HG03342 (cell line): ENCODE data around the gene ATP13A1.
"Not testable (repeated sequence)": the region's sequence is repeated elsewhere in the genome, so short reads cannot be mapped to it uniquely, and the experiment has no call there.

Experiments
- ATAC-seq: cut with Tn5 transposase; IDR thresholded peaks from one replicate; pipeline ENCODE4 v1.9.1; 2021; ENCODE audit warnings: mild to moderate bottlenecking, moderate library complexity; ENCODE audit not compliant: unreplicated experiment

The ATP13A1 gene

DNA sequence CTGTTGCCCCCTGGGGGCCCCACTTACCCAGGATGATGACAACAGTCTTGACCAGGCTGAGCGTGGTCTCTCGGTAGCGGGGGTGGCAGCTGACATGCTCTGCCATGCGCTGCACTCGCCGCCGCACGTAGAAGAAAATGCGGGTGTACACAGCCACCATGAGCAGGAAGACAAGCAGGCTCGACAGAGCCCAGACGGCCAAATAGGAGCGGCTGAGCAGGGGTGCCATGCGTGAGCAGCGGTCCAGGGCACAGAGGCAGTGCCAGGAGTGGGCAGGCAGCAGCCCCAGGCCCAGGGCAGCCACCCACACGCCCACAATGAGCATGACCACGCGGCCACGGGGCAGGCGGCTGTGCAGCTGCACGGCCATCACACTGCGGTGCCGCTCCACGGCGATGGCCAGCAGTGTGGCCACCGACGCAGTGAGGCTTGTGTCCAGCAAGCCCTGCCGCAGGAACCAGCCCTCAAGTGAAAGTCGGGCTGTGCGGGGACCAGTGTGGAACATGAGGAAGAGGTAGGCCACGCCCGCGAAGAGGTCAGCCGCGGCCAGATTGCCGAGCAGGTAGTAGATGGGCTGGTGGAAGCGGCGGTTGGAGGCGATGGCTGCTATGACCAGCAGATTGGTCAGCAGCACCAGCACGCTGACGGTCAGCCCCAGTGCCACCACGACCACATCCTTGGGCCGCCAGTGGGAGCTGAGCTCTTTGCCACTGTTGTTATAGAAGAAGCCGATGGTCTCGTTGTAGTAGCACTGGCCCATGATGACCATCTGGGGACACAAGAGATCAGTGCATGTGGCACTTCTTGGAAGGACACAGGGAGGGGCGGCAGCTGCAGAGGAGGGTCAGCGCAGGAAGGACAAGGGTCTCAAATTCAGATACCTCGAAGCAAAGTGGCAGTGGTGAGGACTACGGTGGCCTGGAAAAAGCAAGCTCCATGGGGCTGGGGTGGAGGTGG is 36.7 kb downstream of the ATP13A1 start:
- no peak for ATAC-seq

DNA sequence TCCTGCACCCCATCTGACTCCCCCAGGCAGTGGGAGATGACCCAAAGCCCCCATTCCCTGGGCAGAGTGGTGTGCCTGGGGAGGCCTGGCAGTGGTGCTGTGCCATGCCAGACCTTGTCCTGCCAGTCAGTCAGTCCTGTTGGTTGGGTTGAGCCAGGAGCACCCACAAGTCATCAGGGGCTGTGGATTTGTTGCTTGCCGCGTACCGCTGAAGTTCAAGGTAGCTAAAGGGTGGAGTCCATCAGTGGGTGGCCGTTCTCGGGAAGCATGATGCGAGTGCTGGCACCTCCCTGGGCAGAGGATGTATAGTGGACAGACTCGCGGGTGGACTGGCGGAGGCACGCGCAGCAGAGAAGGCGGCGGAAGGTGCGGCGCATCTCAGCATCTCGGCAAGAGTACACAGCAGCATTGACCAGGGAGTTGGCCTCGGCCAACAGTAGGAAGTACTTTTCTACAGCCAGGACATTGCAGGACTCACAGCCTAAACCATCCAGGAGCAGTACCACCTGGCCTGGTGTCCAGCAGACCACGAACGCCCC is 39.4 kb downstream of the ATP13A1 start:
- ATAC-seq = no peak

DNA sequence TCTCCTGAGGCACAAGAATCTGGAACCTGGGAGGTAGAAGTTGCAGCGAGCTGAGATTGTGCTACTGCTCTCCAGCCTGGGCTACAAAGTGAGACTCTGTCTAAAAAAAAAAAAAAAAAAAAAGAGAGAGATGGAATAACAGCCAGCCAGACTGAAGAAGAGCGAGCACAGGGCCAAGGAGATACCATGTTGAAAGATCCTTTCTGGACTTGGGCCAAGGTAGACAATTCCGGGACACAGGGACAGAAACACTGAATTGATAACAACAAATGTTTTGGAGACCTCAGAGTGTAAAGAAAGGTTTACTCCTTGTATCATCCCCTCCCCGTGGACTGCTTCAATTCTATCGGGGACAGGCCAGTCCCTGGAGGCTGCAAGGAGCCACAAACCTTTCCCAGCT is 40.1 kb downstream of the ATP13A1 start:
- no peak for ATAC-seq

DNA sequence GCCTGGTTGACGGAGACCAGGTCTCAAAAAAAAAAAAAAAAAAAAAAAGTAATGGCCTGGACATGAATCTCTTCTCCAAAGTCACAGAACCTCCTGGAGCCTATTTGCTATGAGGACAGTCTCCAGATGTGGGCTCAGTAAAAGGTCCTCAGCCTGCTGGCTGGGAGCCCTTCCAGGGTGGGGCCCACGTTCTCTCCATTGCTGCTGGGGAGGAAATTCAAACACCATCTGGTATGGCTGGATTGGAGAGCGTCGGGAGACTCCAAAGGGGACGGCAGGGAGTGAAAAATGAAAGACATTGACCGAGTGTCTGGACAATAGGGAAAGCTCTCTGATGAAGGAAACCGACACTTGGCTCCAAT is 43.6 kb downstream of the ATP13A1 start:
- no peak for ATAC-seq

DNA sequence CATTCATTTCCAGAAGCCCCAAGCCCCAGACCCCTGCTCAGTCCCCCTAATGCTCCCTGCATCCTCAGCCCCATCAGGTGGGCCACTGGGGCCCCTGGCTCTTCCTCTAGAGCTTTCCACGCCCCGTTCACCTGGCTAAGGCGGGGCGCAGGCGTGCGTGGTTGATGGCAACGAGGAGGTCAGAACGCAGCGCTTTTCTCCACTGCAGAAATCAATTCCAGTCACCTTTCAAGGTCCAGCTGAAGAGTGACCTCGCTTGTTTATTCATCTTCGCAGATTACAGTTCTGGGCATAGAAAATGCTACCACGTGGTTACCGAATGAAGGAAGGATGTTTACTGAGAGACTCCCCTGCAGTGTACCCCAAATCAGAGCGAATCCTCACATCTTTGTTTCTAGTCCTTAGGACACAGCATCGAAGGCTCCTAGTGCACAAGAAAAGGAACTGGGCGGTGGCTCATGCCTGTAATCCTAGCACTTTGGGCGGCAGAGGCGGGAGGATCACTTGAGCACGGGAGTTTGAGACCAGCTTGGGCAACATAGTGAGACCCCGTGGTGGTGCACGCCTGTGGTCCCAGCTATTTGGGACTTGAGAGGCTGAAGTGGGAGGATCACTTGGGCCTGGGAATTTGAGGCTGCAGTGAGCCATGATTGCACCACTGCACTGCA is 44.2 kb downstream of the ATP13A1 start:
- no peak for ATAC-seq

DNA sequence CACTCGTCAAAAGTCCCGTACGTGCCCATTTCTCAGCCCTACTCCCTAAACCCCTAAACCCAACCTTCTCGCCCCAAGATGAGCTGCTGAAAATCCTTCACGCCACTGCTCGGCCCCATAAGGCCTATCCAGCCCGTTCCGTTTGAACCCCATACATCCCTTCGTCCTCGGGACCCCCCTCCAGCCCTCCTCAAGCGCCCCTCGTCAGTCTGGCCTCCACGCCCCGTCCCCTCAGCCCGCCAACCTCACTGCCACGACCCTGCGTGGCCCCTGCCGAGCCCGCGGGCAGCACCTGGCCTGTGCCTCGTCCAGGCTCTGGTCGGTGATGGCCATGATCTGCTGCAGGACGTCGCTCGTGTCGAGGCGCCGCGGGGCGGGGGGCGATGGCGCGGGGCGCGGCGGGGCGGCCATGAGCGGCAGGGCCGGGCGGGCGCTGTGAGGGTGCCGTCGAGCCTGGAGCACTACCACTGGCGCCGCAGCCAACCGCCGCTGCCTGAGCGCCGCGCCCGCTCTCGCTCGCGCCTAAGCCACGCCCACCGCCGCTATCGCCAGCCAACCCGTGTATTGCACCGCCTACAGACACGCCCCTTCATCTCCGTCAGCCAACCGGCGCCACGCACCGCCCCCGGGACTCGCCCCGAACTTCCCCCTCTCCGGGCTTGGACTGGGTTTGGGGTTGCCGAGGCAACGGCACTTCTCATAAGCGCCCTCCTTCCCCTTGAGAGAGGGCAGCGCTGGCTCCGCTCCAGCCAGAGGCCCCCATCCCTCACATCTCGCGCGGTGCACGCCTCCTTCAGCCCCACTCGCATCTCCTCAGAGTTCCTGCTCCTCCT is 45.0 kb downstream of the ATP13A1 start, which contains the start of gene PBX4:
TSS of gene PBX4 (minus strand) at position 469 of the 833 bp plus-strand sequence. CDS start at position 411, 58 bp downstream.
- peak; percentile 93 for ATAC-seq

DNA sequence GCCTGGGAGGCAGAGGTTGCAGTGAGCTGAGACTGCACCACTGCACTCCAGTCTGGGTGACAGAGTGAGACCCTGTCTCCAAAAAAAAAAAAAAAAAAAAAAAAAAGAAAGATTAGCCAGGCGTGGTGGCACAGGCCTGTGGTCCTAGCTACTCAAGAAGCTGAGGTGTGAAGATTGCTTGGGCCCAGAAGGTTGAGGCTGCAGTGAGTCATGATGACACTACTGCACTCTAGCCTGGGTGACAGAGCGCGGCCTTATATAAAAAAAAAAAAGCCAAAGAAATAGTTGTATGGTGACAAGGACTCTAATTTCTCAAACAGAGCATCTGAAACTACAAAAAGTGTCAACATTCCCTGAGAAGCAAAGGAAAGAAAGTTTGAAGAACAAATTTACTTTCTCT is 48.4 kb downstream of the ATP13A1 start:
- ATAC-seq = no peak

DNA sequence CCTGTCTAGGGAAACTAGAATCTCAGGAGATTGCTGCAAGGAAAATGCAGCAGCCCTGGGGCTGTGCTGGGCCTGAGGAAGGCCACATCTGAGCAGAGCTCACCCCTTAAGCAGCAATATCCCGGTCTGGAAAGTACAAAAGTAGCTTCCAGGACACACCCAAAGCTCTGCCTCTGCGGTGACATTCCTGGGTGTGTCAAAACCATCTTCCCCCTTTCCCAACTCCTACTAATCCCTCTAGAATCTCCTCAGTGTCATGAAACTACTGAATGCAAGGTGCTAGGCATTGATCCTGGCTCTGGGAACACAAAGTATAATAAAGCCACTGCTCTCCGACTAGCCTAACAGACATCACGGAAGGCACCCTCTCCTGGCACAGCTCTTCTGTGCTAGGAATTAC is 50.0 kb downstream of the ATP13A1 start:
- no peak for ATAC-seq

DNA sequence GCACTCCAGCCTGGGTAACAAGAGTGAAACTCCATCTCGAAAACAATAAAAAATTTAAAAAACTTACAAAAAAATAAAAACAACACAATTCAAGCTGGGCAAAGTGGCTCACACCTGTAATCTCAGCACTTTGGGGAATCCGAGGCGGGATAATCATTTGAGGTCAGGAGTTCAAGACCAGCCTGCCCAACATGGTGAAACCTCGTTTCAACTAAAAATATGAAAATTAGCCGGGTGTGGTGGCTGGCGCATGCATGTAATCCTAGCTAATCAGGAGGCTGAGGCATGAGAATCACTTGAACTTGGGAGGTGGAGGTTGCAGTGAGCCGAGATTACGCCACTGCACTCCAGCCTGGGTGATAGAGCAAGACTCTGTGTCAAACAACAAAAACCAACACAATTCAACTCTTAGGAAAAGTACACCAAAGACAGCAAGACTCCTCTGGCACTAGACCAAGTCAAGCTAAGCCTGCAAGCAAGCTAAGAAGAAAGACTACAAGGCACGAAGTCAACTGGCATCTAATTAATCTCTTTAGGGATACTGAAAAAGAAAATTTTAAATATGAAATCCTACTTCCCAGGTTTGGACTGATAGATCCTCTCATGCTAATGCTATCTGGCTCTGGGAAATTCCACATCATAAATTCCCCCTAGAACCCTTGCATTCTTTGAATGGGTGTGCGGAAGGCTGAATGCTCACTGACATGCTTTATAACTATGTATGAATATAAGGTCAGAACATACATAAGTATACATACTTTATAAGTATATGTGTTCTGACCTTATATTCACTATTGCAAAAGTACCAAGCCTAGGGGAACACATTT is 52.9 kb downstream of the ATP13A1 start:
- ATAC-seq = no peak

DNA sequence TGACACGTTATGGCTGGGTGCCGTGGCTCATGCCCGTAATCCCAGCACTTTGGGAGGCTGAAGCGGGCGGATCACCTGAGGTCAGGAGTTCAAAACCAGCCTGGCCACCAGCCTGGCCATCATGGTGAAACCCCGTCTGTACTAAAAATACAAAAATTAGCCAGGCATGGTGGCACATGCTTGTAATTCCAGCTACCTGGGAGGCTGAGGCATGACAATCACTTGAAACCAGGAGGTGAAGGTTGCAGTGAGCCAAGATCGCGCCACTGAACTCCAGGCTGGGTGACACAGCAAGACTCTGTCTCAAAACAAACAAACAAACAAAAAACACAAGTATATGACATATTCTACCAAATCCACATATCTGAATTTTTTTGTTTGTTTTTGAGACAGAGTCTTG is 56.8 kb downstream of the ATP13A1 start:
- not testable (repeated sequence) for ATAC-seq

DNA sequence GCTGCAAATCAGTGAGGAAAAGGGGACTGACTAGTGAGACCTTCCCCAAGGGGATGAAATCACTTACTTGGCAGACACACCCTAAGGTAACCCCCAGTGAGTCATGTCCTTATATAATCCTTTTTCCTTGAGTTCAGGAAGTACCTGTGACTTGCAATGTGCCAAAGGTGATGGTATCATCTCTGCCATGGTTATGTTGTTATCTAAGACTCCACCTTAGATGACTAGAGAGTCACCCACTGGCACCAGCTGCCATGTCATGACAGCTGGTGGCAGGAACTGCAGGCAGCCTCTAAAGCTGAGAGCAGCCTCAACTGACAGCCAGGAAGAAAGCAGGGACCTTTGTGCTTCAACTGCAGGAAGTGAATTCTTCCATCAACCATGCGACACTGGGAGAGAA is 57.5 kb downstream of the ATP13A1 start:
- ATAC-seq = no peak

DNA sequence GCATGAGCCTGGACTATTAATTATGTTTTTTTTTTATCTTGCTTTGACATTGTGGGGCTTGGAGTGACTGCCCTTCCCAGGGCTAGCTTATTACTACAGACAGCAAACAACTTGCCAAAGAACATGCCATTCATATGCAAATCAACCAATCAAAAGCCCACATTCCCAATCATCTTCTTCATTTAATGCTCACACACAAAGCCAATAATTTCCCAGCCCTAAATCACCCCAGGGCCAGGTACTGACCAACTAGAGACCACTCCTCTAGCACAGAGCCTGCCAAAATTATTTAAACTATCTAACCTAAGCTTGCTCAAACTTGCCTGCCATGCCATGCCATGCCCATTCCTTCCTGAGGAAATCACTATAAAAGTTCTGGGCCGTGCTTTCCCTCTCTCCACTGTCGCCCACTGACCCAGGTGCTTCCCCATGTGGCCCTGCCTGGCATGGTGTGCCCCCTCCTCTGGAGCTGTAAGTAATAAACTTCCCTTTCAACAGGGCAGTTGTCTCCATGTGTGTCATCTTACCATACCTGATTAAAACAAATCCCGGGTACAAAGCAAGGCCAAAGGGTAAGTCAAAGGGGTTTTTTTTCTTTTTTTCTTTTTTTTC is 60.7 kb downstream of the ATP13A1 start:
- ATAC-seq = no peak

DNA sequence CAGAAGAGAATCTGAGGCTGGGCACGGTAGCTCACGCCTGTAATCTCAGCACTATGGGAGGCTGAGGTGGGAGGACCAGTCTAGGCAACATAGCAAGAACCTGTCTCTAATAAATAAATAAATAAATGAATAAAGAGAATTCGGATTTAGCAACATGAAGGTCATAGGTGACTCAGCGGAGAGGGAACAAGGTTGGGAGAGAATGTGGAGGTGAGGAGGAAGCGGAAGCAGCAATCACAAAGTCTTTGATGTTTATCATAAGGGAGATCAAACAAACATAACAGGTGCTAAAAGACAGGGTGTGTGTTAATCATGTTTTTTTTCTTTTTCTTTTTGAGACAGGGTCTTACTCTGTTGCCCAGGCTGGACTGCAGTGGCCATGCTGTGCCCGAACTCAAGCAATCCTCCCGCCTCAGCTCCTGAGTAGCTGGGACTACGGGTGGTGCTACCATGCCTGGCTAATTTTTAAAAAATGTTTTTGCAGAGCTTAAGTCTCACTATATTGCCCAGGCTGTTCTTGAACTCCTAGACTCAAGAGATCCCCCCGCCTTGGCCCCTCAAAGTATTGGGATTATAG is 61.3 kb downstream of the ATP13A1 start:
- no peak for ATAC-seq

DNA sequence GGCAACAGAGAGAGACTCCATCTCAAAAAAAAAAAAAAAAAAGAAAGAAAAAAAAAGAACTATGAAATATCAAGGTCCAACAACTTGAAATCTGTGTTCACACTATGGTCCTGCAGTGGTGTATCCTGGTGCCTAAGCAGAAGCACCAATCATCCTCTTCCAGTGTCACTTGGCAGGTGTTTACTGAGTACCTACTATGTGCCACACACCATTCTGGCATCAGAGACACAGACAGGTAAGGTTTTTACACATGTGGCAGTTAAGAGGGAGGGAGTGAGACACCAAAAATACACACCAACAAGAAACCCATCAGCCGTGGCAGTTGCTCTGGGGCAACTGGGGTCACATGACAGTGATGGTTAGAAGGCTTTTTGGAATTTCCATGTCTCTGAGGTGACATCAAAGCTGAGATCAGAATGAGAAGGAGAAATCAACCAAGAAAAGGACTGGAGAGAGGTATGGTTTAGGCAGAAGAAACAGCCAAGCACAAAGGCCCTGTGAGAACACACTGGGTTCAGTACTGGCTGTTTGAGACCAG is 62.6 kb downstream of the ATP13A1 start:
- no peak for ATAC-seq

DNA sequence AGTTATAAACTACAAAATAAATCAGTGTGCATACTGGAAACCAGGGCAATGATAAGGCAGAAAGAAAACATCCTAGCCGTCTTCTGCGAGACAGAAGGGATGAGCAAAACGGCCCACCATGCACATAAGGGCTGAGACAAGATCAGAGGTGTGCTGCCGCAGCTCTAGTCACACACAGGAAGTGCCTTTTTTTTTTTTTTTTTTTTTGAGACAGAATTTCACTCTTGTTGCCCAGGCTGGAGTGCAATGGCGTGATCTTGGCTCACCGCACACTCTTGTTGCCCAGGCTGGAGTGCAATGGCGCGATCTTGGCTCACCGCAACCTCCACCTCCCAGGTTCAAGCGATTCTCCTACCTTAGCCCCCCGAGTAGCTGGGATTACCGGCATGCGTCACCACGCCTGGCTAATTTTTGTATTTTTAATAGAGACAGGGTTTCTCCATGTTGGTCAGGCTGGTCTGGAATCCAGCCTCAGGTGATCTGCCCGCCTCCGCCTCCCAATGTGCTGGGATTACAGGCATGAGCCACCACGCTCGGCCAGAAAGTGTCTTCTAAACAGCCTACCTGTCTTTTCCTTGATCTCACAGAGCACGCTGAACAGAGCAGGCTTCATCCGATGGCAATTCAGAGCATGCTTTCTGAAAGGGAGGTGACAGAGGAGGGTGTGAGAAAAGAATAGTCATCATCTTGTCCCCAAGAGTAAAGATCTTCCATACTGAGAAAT is 64.6 kb downstream of the ATP13A1 start:
- peak; percentile 16 for ATAC-seq

DNA sequence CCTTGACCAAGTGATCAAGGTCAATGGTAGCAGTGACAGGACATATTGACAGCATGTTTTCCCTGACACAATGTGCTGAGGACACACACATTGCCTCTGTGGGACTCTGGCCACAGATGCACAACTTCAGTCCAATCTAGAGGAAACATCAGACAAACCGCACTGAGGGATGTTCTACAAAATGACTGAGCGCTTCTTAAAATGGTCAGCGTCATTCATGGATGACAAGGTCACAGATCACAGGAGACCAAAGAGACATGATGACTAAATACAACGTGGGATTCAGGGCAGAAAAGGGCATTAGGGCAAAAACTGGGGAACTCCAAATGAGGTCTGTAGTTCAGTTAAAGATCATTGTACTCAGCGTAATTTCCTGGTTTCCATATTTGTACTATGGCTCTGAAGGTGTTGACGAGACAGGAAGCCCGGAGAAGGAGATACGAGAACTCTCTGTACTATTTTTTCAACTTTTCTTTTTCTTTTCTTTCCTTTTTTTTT is 65.6 kb downstream of the ATP13A1 start:
- ATAC-seq = peak; percentile 60
